Kidney tubule cell (primary cell): ENCODE measurements around the gene UNC80.
A peak's percentile ranks its signal among the peaks of the same experiment; 100 is the strongest.

Source experiments
- DNase-seq: peaks from one replicate; pipeline ENCODE4 v3.0.0-alpha.2; 2018; ENCODE audit warnings: low spot score

UNC80 gene

GRCh38 chr2:209969692-209970091 is 198.1 kb downstream of the UNC80 start:
- no peak for DNase-seq

GRCh38 chr2:209970271-209970670 is 198.6 kb downstream of the UNC80 start:
- DNase-seq = no peak

GRCh38 chr2:209970711-209971110 is 199.1 kb downstream of the UNC80 start:
- no peak for DNase-seq

- DNase-seq = no peak
These were observed 201.7 kb downstream of the UNC80 start for GRCh38 chr2:209973328-209973727.

GRCh38 chr2:209974576-209974975 is 202.9 kb downstream of the UNC80 start:
- peak; percentile 68 for DNase-seq

- no peak for DNase-seq
These were observed 205.2 kb downstream of the UNC80 start for GRCh38 chr2:209976698-209977385.

GRCh38 chr2:209977386-209978239 is 206.0 kb downstream of the UNC80 start:
- peak; percentile 49 for DNase-seq

- DNase-seq = no peak
These were observed 212.7 kb downstream of the UNC80 start for GRCh38 chr2:209984291-209984690.

- DNase-seq = no peak
These were observed 214.2 kb downstream of the UNC80 start for GRCh38 chr2:209985874-209986273.

- DNase-seq = peak; percentile 56
These were observed 214.8 kb downstream of the UNC80 start for GRCh38 chr2:209986415-209986814.

- no peak for DNase-seq
These were observed 216.4 kb downstream of the UNC80 start for GRCh38 chr2:209988010-209988409.

- no peak for DNase-seq
These were observed 219.2 kb downstream of the UNC80 start for GRCh38 chr2:209990838-209991237.

GRCh38 chr2:209993968-209994367 is 222.3 kb downstream of the UNC80 start:
- DNase-seq = no peak

- no peak for DNase-seq
These were observed 227.0 kb downstream of the UNC80 start for GRCh38 chr2:209998596-209998995.

GRCh38 chr2:210000464-210001324 is 229.1 kb downstream of the UNC80 start:
- no peak for DNase-seq

GRCh38 chr2:210002158-210003157 is 230.8 kb downstream of the UNC80 start, which contains the start of gene RPE:
Gene RPE (plus strand): TSS chr2:210002638. CDS start chr2:210002662, 24 bp downstream.
- peak; percentile 95 for DNase-seq

GRCh38 chr2:210003359-210003758 is 231.7 kb downstream of the UNC80 start:
- DNase-seq = no peak

- peak; percentile 27 for DNase-seq
These were observed 233.2 kb downstream of the UNC80 start for GRCh38 chr2:210004881-210005280.

GRCh38 chr2:210007895-210008294 is 236.3 kb downstream of the UNC80 start:
- DNase-seq = peak; percentile 8

- no peak for DNase-seq
These were observed 237.5 kb downstream of the UNC80 start for GRCh38 chr2:210009126-210009525.

- DNase-seq = no peak
These were observed 238.3 kb downstream of the UNC80 start for GRCh38 chr2:210009896-210010295.
